ENCODE measurements around the gene SLC2A13. TPM values are rescaled to one million over a fixed set of nuclear protein-coding genes. Genes with fewer than 3 reads are reported as not detected.

The SLC2A13 gene
- total RNA-seq, 1 donor from 2014 or later, result 5.6 TPM

- Mint-ChIP-seq H3K27ac (ENCODE audit: unreplicated experiment) (no peak overlapping the region), H3K9me3 (peaks cover 2% of the 10 kb centered on the region), H3K27me3 (ENCODE audit: low read depth) (no peaks in the 10 kb centered on the region), H3K4me3 (no peak overlapping the region), H3K36me3 (ENCODE audit: low read depth) (no peaks in the 10 kb centered on the region), H3K4me1 (no peaks in the 10 kb centered on the region)
- DNase-seq (ENCODE audit: low read depth, low spot score), result no peak
- TF ChIP-seq CTCF (conservative IDR thresholded peaks at IDR 0.05), result no peak
These were observed 66.3 kb downstream of the SLC2A13 start for GRCh38 chr12:40039598-40039997.

GRCh38 chr12:40038619-40039018 lies 67.3 kb downstream of the SLC2A13 start:
- Mint-ChIP-seq H3K27ac (ENCODE audit: unreplicated experiment) (no peak overlapping the region), H3K4me1 (no peaks in the 10 kb centered on the region), H3K27me3 (ENCODE audit: low read depth) (no peaks in the 10 kb centered on the region), H3K9me3 (peaks cover 2% of the 10 kb centered on the region), H3K4me3 (no peak overlapping the region), H3K36me3 (ENCODE audit: low read depth) (no peaks in the 10 kb centered on the region)
- no peak for DNase-seq (ENCODE audit: low read depth, low spot score)
- TF ChIP-seq CTCF (conservative IDR thresholded peaks at IDR 0.05), result no peak

- no peak for DNase-seq (ENCODE audit: low read depth, low spot score)
- Mint-ChIP-seq H3K27ac (ENCODE audit: unreplicated experiment) (no peak overlapping the region), H3K4me3 (no peak overlapping the region), H3K9me3 (no peaks in the 10 kb centered on the region), H3K36me3 (ENCODE audit: low read depth) (no peaks in the 10 kb centered on the region), H3K27me3 (ENCODE audit: low read depth) (no peaks in the 10 kb centered on the region), H3K4me1 (no peaks in the 10 kb centered on the region)
- TF ChIP-seq CTCF (conservative IDR thresholded peaks at IDR 0.05), result no peak
These were observed 71.2 kb downstream of the SLC2A13 start for GRCh38 chr12:40034712-40035111.

GRCh38 chr12:40034156-40034555 lies 71.7 kb downstream of the SLC2A13 start:
- TF ChIP-seq CTCF (conservative IDR thresholded peaks at IDR 0.05), result no peak
- no peaks in the 10 kb centered on the region for H3K36me3 Mint-ChIP-seq (ENCODE audit: low read depth)
- H3K27me3 Mint-ChIP-seq (ENCODE audit: low read depth), result no peaks in the 10 kb centered on the region
- H3K4me1 Mint-ChIP-seq, result no peaks in the 10 kb centered on the region
- no peak overlapping the region for H3K27ac Mint-ChIP-seq (ENCODE audit: unreplicated experiment)
- no peak for DNase-seq (ENCODE audit: low read depth, low spot score)
- no peak overlapping the region for H3K4me3 Mint-ChIP-seq
- no peaks in the 10 kb centered on the region for H3K9me3 Mint-ChIP-seq

- H3K4me1 Mint-ChIP-seq, result no peaks in the 10 kb centered on the region
- no peak for DNase-seq (ENCODE audit: low read depth, low spot score)
- no peak overlapping the region for H3K4me3 Mint-ChIP-seq
- H3K27ac Mint-ChIP-seq (ENCODE audit: unreplicated experiment), result no peak overlapping the region
- no peaks in the 10 kb centered on the region for H3K27me3 Mint-ChIP-seq (ENCODE audit: low read depth)
- TF ChIP-seq CTCF (conservative IDR thresholded peaks at IDR 0.05), result no peak
- H3K36me3 Mint-ChIP-seq (ENCODE audit: low read depth), result no peaks in the 10 kb centered on the region
- no peaks in the 10 kb centered on the region for H3K9me3 Mint-ChIP-seq
These were observed 72.6 kb downstream of the SLC2A13 start for GRCh38 chr12:40033242-40033630.
